AG04450 (cell line): ENCODE data around the gene SYCP2L. TPM values are rescaled to one million over a fixed set of nuclear protein-coding genes. Genes with fewer than 3 reads are reported as not detected.
"Not testable (repeated sequence)": the region's sequence is repeated elsewhere in the genome, so short reads cannot be mapped to it uniquely, and the experiment has no call there.

ENCODE experiments used
- CTCF ChIA-PET: fragments of 300-600, 350-600 bp; formaldehyde crosslinking; extraction: SDS; loops from one replicate; lab custom pipeline; 2022; ENCODE audit warnings: antibody characterized with exemption, inconsistent platforms; lab: Charles Lee
- POLR2A ChIA-PET: fragments of 350-600 bp; formaldehyde crosslinking; extraction: SDS; loops from one replicate; lab custom pipeline; 2021; ENCODE audit warnings: antibody characterized with exemption, inconsistent platforms; lab: Yijun Ruan, JAX
- DNase-seq: peaks from one replicate; pipeline ENCODE4 v3.0.0-alpha.2; 2011; ENCODE audit warnings: low read depth, low spot score
- H3K27ac ChIP-seq: one replicate; pipeline ENCODE4 v1.5.1; 2012; ENCODE audit warnings: low read depth, low read length, control low read depth
- H3K27me3 ChIP-seq: one replicate; pipeline ENCODE4 v1.6.0; 2012; ENCODE audit warnings: low read length; ENCODE audit not compliant: control insufficient read depth, insufficient read depth
- H3K4me3 ChIP-seq: 2 replicates; pipeline ENCODE4 v1.5.1; 2011; ENCODE audit warnings: mild to moderate bottlenecking, low read depth, low read length, control low read depth
- H3K9me3 ChIP-seq: 2 replicates; pipeline ENCODE4 v1.5.1; 2012; ENCODE audit warnings: low read length; ENCODE audit not compliant: control insufficient read depth, insufficient read depth
- polyA plus RNA-seq: library from polyadenylated mRNA; depleted of rRNA; stranded (reverse); fragments of >200 nt; gene quantifications from 2 replicates; pipeline ENCODE4 v1.2.3, GENCODE V29; 2011
- TF ChIP-seq, protein P1 (sequence below): IDR thresholded peaks from 2 replicates; pipeline ENCODE4 v1.5.1; 2011; ENCODE audit warnings: low read depth, low read length, control low read depth, inconsistent platforms

SYCP2L gene
- polyA plus RNA-seq, 1 experiment, result 0.22 TPM

DNA sequence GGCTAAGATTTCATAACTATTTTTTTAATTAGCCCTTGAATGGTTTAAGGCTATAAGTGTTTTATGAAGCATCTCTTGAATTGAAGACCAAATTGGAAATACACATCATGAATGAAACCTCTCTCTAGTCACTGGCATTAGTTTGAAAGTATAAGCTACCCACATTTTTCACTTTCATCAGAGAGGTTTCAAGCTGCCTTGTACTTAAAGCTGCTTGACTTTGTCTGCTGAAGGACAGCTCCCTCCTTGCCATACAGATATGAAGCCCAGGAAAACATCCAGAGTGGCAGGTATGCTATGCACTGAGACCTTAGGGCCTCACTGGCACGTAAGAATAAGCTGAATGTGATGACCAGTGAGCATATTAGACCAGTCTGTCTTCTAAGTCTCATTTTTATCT, 94.6 kb downstream of the SYCP2L start:
- TF ChIP-seq, protein P1, sequence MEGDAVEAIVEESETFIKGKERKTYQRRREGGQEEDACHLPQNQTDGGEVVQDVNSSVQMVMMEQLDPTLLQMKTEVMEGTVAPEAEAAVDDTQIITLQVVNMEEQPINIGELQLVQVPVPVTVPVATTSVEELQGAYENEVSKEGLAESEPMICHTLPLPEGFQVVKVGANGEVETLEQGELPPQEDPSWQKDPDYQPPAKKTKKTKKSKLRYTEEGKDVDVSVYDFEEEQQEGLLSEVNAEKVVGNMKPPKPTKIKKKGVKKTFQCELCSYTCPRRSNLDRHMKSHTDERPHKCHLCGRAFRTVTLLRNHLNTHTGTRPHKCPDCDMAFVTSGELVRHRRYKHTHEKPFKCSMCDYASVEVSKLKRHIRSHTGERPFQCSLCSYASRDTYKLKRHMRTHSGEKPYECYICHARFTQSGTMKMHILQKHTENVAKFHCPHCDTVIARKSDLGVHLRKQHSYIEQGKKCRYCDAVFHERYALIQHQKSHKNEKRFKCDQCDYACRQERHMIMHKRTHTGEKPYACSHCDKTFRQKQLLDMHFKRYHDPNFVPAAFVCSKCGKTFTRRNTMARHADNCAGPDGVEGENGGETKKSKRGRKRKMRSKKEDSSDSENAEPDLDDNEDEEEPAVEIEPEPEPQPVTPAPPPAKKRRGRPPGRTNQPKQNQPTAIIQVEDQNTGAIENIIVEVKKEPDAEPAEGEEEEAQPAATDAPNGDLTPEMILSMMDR, result no peak
- ChIA-PET POLR2A (interaction anchor here (1.0 kb wide), 1 partner anchor 11 kb away, joined by 3 read pairs; no protein-coding TSS in a partner anchor), CTCF (interaction anchor here (1.4 to 1.6 kb wide), 2 partner anchors 27 to 87 kb away, joined by 3 to 5 read pairs; no protein-coding TSS in a partner anchor)
- Histone ChIP-seq H3K9me3 (no peaks in the 10 kb centered on the region), H3K4me3 (no peak overlapping the region), H3K27me3 (peaks cover 3% of the 10 kb centered on the region), H3K27ac (no peak overlapping the region)
- no peak for DNase-seq

DNA sequence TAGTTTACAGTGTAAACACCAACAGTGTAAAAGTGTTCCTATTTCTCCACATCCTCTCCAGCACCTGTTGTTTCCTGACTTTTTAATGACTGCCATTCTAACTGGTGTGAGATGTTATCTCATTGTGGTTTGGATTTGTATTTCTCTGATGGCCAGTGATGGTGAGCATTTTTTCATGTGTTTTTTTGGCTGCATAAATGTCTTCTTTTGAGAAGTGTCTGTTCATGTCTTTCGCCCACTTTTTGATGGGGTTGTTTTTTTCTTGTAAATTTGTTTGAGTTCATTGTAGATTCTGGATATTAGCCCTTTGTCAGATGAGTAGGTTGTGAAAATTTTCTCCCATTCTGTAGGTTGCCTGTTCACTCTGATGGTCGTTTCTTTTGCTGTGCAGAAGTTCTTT, 98.1 kb downstream of the SYCP2L start:
- H3K27me3 ChIP-seq, H3K27ac ChIP-seq, DNase-seq, CTCF ChIA-PET, H3K9me3 ChIP-seq, H3K4me3 ChIP-seq, POLR2A ChIA-PET: not testable (repeated sequence)

DNA sequence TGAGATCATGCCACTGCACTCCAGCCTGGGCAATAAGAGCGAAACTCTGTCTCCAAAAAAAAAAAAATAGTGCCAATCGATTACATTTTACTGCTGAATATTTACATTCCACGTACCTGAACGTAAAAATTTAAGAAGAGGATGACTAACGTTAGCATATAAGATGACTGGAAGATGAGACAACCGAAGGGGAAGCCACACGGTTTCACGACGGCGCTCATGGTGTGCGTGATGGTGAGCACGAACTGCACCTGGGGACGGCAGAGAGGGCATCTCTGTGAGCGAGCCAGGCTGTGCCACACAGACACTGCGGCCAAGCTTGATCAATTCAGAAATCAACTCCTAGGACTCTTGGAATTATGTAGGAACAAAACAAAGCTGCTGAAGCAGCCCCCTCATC, 102.7 kb downstream of the SYCP2L start:
- no peaks in the 10 kb centered on the region for H3K9me3 ChIP-seq
- TF ChIP-seq, protein P1, result no peak
- CTCF ChIA-PET, result no interaction called here

DNA sequence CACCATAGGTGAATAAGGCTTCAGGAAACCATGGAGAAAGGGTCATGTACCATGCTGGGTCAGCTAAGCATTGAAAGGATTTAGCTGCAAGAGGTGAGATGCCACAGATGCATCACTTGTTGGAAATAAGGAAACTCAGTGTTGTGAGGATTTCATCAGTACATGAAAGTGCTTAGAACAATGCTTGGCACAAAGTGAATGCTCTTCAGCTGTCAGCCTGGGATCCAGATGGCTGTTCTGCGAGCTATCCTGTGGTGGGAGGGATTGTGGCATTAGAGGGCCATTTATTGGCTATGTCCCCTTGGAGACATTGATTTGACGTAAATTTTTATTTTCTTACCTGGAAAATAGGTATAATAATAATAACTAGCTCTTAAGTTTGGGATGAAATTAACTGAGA, 104.3 kb downstream of the SYCP2L start:
- ChIA-PET POLR2A (no interaction called here), CTCF (interaction anchor here (0.6 to 0.9 kb wide), 2 partner anchors 230 to 505 kb away, joined by 3 to 8 read pairs; no protein-coding TSS in a partner anchor)
- H3K27ac ChIP-seq, result no peak overlapping the region
- no peaks in the 10 kb centered on the region for H3K9me3 ChIP-seq
- TF ChIP-seq, protein P1, result no peak
- DNase-seq, result no peak
- H3K27me3 ChIP-seq, result no peaks in the 10 kb centered on the region
- H3K4me3 ChIP-seq, result no peak overlapping the region

More for the DNA sequence above, 102.7 kb downstream of the SYCP2L start:
- no peaks in the 10 kb centered on the region for H3K27me3 ChIP-seq
- no peak overlapping the region for H3K4me3 ChIP-seq
- no peak overlapping the region for H3K27ac ChIP-seq
- no peak for DNase-seq
- POLR2A ChIA-PET, result no interaction called here

DNA sequence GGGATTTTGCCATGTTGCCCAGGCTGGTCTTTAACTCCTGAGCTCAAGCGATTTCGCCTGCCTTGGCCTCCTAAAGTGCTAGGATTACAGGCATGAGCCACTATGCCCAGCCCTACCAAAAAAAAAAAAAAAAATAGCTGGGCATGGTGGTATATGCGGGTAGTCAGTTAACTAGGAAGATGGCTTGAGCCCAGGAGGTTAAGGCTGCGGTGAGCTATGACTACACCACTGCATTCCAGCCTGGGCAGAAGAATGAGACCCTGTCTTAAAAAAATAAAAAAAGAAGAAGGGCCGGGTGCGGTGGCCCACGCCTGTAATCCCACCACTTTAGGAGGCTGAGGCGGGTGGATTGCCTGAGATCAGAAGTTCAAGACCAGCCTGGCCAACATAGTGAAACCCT, 107.0 kb downstream of the SYCP2L start:
- no peaks in the 10 kb centered on the region for H3K9me3 ChIP-seq
- no peak overlapping the region for H3K27ac ChIP-seq
- CTCF ChIA-PET, result no interaction called here
- POLR2A ChIA-PET, result no interaction called here
- DNase-seq, result no peak
- H3K4me3 ChIP-seq, result no peak overlapping the region
- H3K27me3 ChIP-seq, result no peaks in the 10 kb centered on the region
- TF ChIP-seq, protein P1, result no peak
